ENCODE measurements around the gene TP53I11. TPM values are rescaled to one million over a fixed set of nuclear protein-coding genes. Genes with fewer than 3 reads are reported as not detected.
A peak's percentile ranks its signal among the peaks of the same experiment; 100 is the strongest.

Gene TP53I11
- total and polyA plus RNA-seq, 9 of the 15 experiments (the other 6 are each of a cell fraction or from before 2014, with no cell fraction given): 0.14 to 2.5 (median 1.2) TPM; not detected in 2

- TF ChIP-seq GATAD2B (IDR thresholded peaks at IDR 0.05; ENCODE audit: borderline replicate concordance) (no peak), FOXJ3 (CRISPR knock-in tag; IDR thresholded peaks at IDR 0.05) (no peak)
Observed at GRCh38 chr11:44964526-44965209, 14.0 kb upstream of the TP53I11 start (continued).

DNA sequence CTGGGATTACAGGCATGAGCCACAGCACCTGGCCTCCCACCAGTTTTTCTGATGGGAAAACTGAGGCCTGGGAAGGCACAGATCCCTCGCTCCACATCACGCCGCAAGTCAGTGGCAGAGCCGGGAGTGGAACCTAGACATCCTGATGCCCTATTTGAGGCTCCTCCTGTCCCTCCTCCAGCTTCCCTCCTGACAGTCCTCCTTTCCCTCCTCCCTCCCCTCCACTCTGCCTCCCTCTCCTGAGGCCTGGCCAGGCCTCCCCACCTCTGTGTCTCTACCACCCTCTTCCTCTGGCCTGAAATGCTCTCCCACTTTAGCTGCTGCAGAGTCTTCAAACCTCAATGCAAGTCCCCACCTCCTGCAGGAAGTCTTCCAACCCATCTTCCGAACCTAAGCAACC is 13.3 kb upstream of the TP53I11 start:
- CTCF ChIA-PET (ENCODE audit: low intra/inter-chr PET ratio): no interaction called here
- DNase-seq (ENCODE audit: extremely low read depth in 1 of 4, low spot score in 3 of 4) (no peak), FAIRE-seq (no peak), ATAC-seq (no peak)
- Histone ChIP-seq H2AFZ (ENCODE audit: low read depth, low read length) (no peak overlapping the region), H3K4me1 (replicated peaks in 1 of 2; ENCODE audit: control insufficient read depth in 2 of 2, insufficient read depth in 2 of 2, low read length in 2 of 2) (no peaks in the 10 kb centered on the region), H3K9me1 (ENCODE audit: control insufficient read depth, insufficient read depth, low read length) (no peaks in the 10 kb centered on the region), H3K9ac (ENCODE audit: insufficient read depth in 1 of 2, low read depth in 2 of 2, low read length in 2 of 2) (no peak overlapping the region), H3K27ac (ENCODE audit: extremely low read depth, low read depth, low read length) (no peak overlapping the region), H4K20me1 (replicated peaks; ENCODE audit: control insufficient read depth, insufficient read depth, low read length) (no peaks in the 10 kb centered on the region; the same call in none of the 2 replicates), H3K4me2 (ENCODE audit: insufficient read depth, low read length) (no peak overlapping the region), H3K79me2 (ENCODE audit: control insufficient read depth, insufficient read depth, low read length) (no peaks in the 10 kb centered on the region), H3K36me3 (ENCODE audit: control insufficient read depth, insufficient read depth, low read length) (no peaks in the 10 kb centered on the region), H3K9me3 (replicated peaks; ENCODE audit: control insufficient read depth, insufficient read depth, low read depth, low read length) (no peaks in the 10 kb centered on the region), H3K4me3 (no peak overlapping the region), H3K27me3 (ENCODE audit: control insufficient read depth in 2 of 2, insufficient read depth in 2 of 2, low read length in 2 of 2) (peaks cover 0 to 26% of the 10 kb centered on the region in 2 experiments; a peak in 3 of 5 replicates)
- in situ Hi-C loops (cut with MboI) (no loop called here), intact Hi-C loops (cut with micrococcal nuclease) (no loop called here)
- TF ChIP-seq ZNF263 (CRISPR knock-in tag; IDR thresholded peaks at IDR 0.05; ENCODE audit: borderline replicate concordance) (peak; percentile 68), NEUROD1 (IDR thresholded peaks at IDR 0.05; ENCODE audit: borderline replicate concordance, low read depth, low read length, partially characterized antibody) (no peak)
- no TSS peak for BruUV-seq (replicated peaks)
- WGBS (ENCODE audit: insufficient coverage, low coverage, missing lambda C conversion rate): 25% methylated on average over 5 of the region's 5 CpGs
- POLR2A ChIA-PET: interaction anchor here (1.1 kb wide), 1 partner anchor 140 kb away, joined by 3 read pairs; no protein-coding TSS in a partner anchor

Data from K562 (cell line).